Trophoblast cell (in vitro differentiated cells and primary cell): ENCODE measurements around the gene GPATCH1.
"Not testable (repeated sequence)": the region's sequence is repeated elsewhere in the genome, so short reads cannot be mapped to it uniquely, and the experiment has no call there.

Experiments used
- DNase-seq, 2 donors: peaks; one replicate each; pipeline ENCODE4 v3.0.0-alpha.2; 2016
- H2AFZ ChIP-seq: 2 replicates; pipeline ENCODE4 v1.6.1; 2013; ENCODE audit warnings: low read length, moderate library complexity, mild to moderate bottlenecking; ENCODE audit not compliant: insufficient read depth, poor library complexity
- H2AK5ac ChIP-seq: 2 replicates; pipeline ENCODE4 v1.6.1; 2013; ENCODE audit warnings: mild to moderate bottlenecking, low read length
- H2BK120ac ChIP-seq: 2 replicates; pipeline ENCODE4 v1.6.1; 2013; ENCODE audit warnings: low read length, mild to moderate bottlenecking, moderate library complexity; ENCODE audit not compliant: insufficient read depth, poor library complexity
- H2BK12ac ChIP-seq: 2 replicates; pipeline ENCODE4 v1.6.1; 2013; ENCODE audit warnings: mild to moderate bottlenecking, low read length, moderate library complexity
- H2BK5ac ChIP-seq: 2 replicates; pipeline ENCODE4 v1.6.1; 2013; ENCODE audit warnings: low read length, low read depth, moderate library complexity, mild to moderate bottlenecking; ENCODE audit not compliant: poor library complexity
- H3K14ac ChIP-seq: 2 replicates; pipeline ENCODE4 v1.6.1; 2013; ENCODE audit warnings: mild to moderate bottlenecking, low read length
- H3K18ac ChIP-seq: 2 replicates; pipeline ENCODE4 v1.6.1; 2013; ENCODE audit warnings: mild to moderate bottlenecking, low read length
- H3K23ac ChIP-seq: 2 replicates; pipeline ENCODE4 v1.6.1; 2013; ENCODE audit warnings: low read length
- H3K27ac ChIP-seq: 2 replicates; pipeline ENCODE4 v1.5.1; 2013; ENCODE audit warnings: low read depth, mild to moderate bottlenecking, inconsistent platforms, low read length, moderate library complexity
- H3K27me3 ChIP-seq: 2 replicates; pipeline ENCODE4 v1.6.1; 2013; ENCODE audit warnings: inconsistent platforms, mild to moderate bottlenecking, low read length, moderate library complexity; ENCODE audit not compliant: insufficient read depth
- H3K36me3 ChIP-seq, 2 experiments: 1 replicate in 1 of 2; 2 replicates in 1 of 2; pipeline ENCODE4 v1.6.1; 2013; ENCODE audit warnings: low read length in 2 of 2, mild to moderate bottlenecking in 2 of 2, moderate library complexity in 1 of 2; ENCODE audit not compliant: insufficient read depth in 2 of 2, control insufficient read depth in 1 of 2
- H3K4ac ChIP-seq: 2 replicates; pipeline ENCODE4 v1.6.1; 2013; ENCODE audit warnings: low read depth, mild to moderate bottlenecking, low read length, moderate library complexity
- H3K4me1 ChIP-seq, 2 experiments: 1 replicate in 1 of 2; 2 replicates in 1 of 2; pipeline ENCODE4 v1.6.1; 2013; ENCODE audit warnings: low read length in 2 of 2, mild to moderate bottlenecking in 2 of 2, moderate library complexity in 1 of 2; ENCODE audit not compliant: insufficient read depth in 2 of 2, control insufficient read depth in 1 of 2
- H3K4me2 ChIP-seq: 2 replicates; pipeline ENCODE4 v1.6.1; 2013; ENCODE audit warnings: inconsistent platforms, mild to moderate bottlenecking, low read length, moderate library complexity
- H3K4me3 ChIP-seq: 2 replicates; pipeline ENCODE4 v1.5.1; 2013; ENCODE audit warnings: mild to moderate bottlenecking, low read depth, low read length, inconsistent platforms
- H3K79me1 ChIP-seq: one replicate; pipeline ENCODE4 v1.6.1; 2013; ENCODE audit warnings: low read length
- H3K79me2 ChIP-seq: 2 replicates; pipeline ENCODE4 v1.6.1; 2013; ENCODE audit warnings: low read length, mild to moderate bottlenecking; ENCODE audit not compliant: control insufficient read depth, insufficient read depth, poor library complexity
- H3K9ac ChIP-seq: 2 replicates; pipeline ENCODE4 v1.6.1; 2013; ENCODE audit warnings: mild to moderate bottlenecking, low read length
- H3K9me3 ChIP-seq: 2 replicates; pipeline ENCODE4 v1.6.1; 2013; ENCODE audit warnings: low read depth, mild to moderate bottlenecking, control low read depth, inconsistent platforms, low read length; ENCODE audit not compliant: insufficient read depth
- H4K12ac ChIP-seq: 2 replicates; pipeline ENCODE4 v1.6.1; 2013; ENCODE audit warnings: low read depth, mild to moderate bottlenecking, low read length, moderate library complexity
- H4K8ac ChIP-seq: 2 replicates; pipeline ENCODE4 v1.6.1; 2013; ENCODE audit warnings: low read depth, mild to moderate bottlenecking, low read length, moderate library complexity
- H4K91ac ChIP-seq: one replicate; pipeline ENCODE4 v1.6.1; 2013; ENCODE audit warnings: low read depth, mild to moderate bottlenecking, low read length, moderate library complexity
- WGBS: extraction: QIAGEN DNeasy Blood & Tissue Kit; methylation state at CpG from one replicate; pipeline ENCODE4 v1.1.7; 2013; ENCODE audit warnings: missing lambda C conversion rate; ENCODE audit not compliant: insufficient read length, insufficient coverage; ENCODE audit errors: extremely low coverage; 5-methylcytosine and 5-hydroxymethylcytosine counted together

Gene GPATCH1

DNA sequence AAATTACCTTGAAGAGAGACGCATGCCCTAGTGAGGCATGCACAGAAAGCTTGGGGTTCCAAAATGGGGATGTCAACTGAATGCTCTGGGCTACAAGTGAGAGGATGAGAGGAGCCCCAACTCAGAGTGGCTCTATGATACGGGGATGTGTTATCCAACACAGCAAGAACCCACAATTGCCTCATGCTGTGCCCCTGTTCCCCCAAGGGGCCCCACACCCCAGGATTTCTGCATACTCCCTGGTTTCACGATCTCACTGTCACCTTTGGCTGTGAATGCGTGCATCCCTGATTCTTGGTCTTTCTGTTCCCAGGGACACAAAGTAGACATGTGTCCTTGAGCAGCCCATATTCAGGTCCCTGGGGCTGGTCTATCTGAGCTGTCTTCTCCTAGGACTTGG, 80.2 kb downstream of the GPATCH1 start:
- no peak overlapping the region for H3K4me3 ChIP-seq
- no peaks in the 10 kb centered on the region for H3K36me3 ChIP-seq
- H3K79me2 ChIP-seq, result no peaks in the 10 kb centered on the region
- no peak overlapping the region for H2AK5ac ChIP-seq
- no peak overlapping the region for H2BK5ac ChIP-seq
- no peak overlapping the region for H3K14ac ChIP-seq
- H3K27ac ChIP-seq, result no peak overlapping the region
- WGBS, result no CpG with 5 or more reads among the region's 4 CpGs
- H3K9me3 ChIP-seq, result no peaks in the 10 kb centered on the region
- no peak overlapping the region for H3K4ac ChIP-seq
- no peaks in the 10 kb centered on the region for H3K4me1 ChIP-seq
- no peak overlapping the region for H2AFZ ChIP-seq
- no peak overlapping the region for H3K23ac ChIP-seq
- no peak overlapping the region for H4K12ac ChIP-seq
- no peak overlapping the region for H4K91ac ChIP-seq
- no peak for DNase-seq
- H4K8ac ChIP-seq, result no peak overlapping the region
- no peak overlapping the region for H3K9ac ChIP-seq
- H2BK12ac ChIP-seq, result no peak overlapping the region
- peaks cover 2% of the 10 kb centered on the region for H3K27me3 ChIP-seq
- H3K18ac ChIP-seq, result no peak overlapping the region
- H3K4me2 ChIP-seq, result no peak overlapping the region
- no peak overlapping the region for H2BK120ac ChIP-seq
- H3K79me1 ChIP-seq, result no peaks in the 10 kb centered on the region

DNA sequence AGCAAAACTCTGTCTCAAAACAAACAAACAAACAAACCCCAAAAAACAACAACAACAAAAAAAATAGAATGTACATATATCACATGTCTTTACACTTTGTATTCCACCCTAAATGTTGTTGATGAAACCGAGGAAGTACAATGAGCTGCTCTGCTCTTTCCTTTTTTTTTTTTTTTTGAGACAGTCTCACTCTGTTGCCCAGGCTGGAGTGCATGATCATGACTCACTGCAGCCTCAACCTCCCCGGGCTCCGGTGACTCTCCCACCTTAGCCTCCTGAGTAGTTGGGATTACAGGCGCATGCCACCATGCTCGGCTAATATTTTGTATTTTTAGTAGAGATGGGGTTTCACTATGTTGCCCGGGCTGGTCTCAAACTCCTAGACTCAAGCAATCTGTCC, 82.5 kb downstream of the GPATCH1 start:
- H3K4ac ChIP-seq, result no peak overlapping the region
- H2BK5ac ChIP-seq, result no peak overlapping the region
- no peak overlapping the region for H3K18ac ChIP-seq
- no peak overlapping the region for H3K23ac ChIP-seq
- H3K9ac ChIP-seq, result no peak overlapping the region
- H4K8ac ChIP-seq, result no peak overlapping the region
- no peak overlapping the region for H2BK120ac ChIP-seq
- no peaks in the 10 kb centered on the region for H3K79me2 ChIP-seq
- H3K9me3 ChIP-seq, result no peaks in the 10 kb centered on the region
- H2AFZ ChIP-seq, result no peak overlapping the region
- no peaks in the 10 kb centered on the region for H3K4me1 ChIP-seq
- H4K12ac ChIP-seq, result no peak overlapping the region
- H3K36me3 ChIP-seq, result no peaks in the 10 kb centered on the region
- H3K79me1 ChIP-seq, result no peaks in the 10 kb centered on the region
- H3K4me3 ChIP-seq, result no peak overlapping the region
- H4K91ac ChIP-seq, result no peak overlapping the region
- no peak overlapping the region for H3K27ac ChIP-seq
- no peak for DNase-seq
- H3K4me2 ChIP-seq, result no peak overlapping the region
- H3K27me3 ChIP-seq, result peaks cover 2% of the 10 kb centered on the region
- WGBS, result no CpG with 5 or more reads among the region's 6 CpGs
- H3K14ac ChIP-seq, result no peak overlapping the region
- no peak overlapping the region for H2AK5ac ChIP-seq
- no peak overlapping the region for H2BK12ac ChIP-seq

DNA sequence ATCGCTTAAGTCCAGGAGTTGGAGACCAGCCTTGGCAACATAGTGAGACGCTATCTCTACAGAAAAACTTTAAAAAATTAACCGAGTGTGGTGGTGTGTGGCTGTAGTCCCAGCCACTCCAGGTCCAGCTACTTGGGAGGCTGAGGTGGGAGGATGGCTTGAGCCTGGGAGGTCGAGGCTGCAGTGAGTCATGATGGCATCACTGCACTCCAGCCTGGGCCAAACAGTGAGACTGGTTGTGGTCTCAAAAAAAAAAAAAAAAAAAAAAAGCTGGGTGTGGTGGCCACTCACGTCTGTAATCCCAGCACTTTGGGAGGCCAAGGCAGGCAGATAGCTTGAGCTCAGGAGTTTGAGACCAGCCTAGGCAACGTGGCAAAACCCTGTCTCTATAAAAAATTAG, 85.1 kb downstream of the GPATCH1 start:
- H2AFZ ChIP-seq, H2AK5ac ChIP-seq, H2BK120ac ChIP-seq, H3K4ac ChIP-seq, H3K9ac ChIP-seq, H3K23ac ChIP-seq, H2BK5ac ChIP-seq, H3K4me1 ChIP-seq, H2BK12ac ChIP-seq, H3K18ac ChIP-seq, H4K91ac ChIP-seq, H3K36me3 ChIP-seq, H4K8ac ChIP-seq, H3K4me2 ChIP-seq, H3K27ac ChIP-seq, H3K4me3 ChIP-seq, H3K14ac ChIP-seq, H3K79me2 ChIP-seq, DNase-seq, H3K27me3 ChIP-seq, H4K12ac ChIP-seq, H3K9me3 ChIP-seq, H3K79me1 ChIP-seq: not testable (repeated sequence)
- WGBS, result no CpG with 5 or more reads among the region's 6 CpGs

DNA sequence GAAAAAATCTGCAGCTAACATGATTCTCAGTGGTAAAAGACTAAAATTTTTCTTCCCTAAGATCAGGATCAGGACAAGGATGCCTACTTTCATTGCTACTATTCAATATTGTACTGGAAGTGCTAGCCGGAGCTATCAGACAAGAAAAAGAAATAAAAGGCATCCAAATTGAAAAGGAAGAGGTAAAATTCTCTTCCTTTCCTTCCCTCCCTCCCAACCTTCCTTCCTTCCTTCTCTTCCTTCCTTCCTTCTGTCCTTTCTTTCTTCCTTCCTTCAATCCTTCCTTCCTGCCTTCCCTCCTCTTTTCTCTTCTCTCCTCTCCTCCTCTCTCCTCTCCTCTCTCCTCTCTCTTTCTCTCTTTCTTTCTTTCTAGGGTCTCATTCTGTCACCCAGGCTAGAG, 86.5 kb downstream of the GPATCH1 start:
- H3K23ac ChIP-seq, result no peak overlapping the region
- no peaks in the 10 kb centered on the region for H3K36me3 ChIP-seq
- H2BK120ac ChIP-seq, result no peak overlapping the region
- H3K27ac ChIP-seq, result no peak overlapping the region
- H2AFZ ChIP-seq, result no peak overlapping the region
- no peak for DNase-seq
- H3K4ac ChIP-seq, result no peak overlapping the region
- no peak overlapping the region for H3K4me3 ChIP-seq
- WGBS, result no CpG with 5 or more reads among the region's 1 CpG
- H2AK5ac ChIP-seq, result no peak overlapping the region
- no peaks in the 10 kb centered on the region for H3K79me2 ChIP-seq
- no peaks in the 10 kb centered on the region for H3K9me3 ChIP-seq
- no peaks in the 10 kb centered on the region for H3K79me1 ChIP-seq
- no peak overlapping the region for H2BK12ac ChIP-seq
- H4K12ac ChIP-seq, result no peak overlapping the region
- H3K4me2 ChIP-seq, result no peak overlapping the region
- no peak overlapping the region for H3K14ac ChIP-seq
- no peak overlapping the region for H2BK5ac ChIP-seq
- H3K4me1 ChIP-seq, result no peaks in the 10 kb centered on the region
- no peak overlapping the region for H4K91ac ChIP-seq
- H3K18ac ChIP-seq, result no peak overlapping the region
- no peak overlapping the region for H4K8ac ChIP-seq
- no peaks in the 10 kb centered on the region for H3K27me3 ChIP-seq
- H3K9ac ChIP-seq, result no peak overlapping the region
